SK-N-MC (cell line): ENCODE measurements around the gene PSMF1.

Source experiments
- EZH2 ChIP-seq: fragments of 200-600 bp; sonication (generic); IDR thresholded peaks from one replicate; pipeline ENCODE4 v1.6.1; 2017; ENCODE audit warnings: antibody characterized with exemption
- FOXP2 ChIP-seq: optimal IDR thresholded peaks from 2 replicates; pipeline ENCODE3; 2011; ENCODE audit warnings: mild to moderate bottlenecking, moderate library complexity; ENCODE audit not compliant: insufficient read depth; ENCODE audit errors: extremely low read length, control extremely low read depth
- POLR2AphosphoS5 ChIP-seq: IDR thresholded peaks from 2 replicates; pipeline ENCODE4 v1.6.1; 2012; ENCODE audit warnings: mild to moderate bottlenecking, low read depth, low read length, borderline replicate concordance

DNA sequence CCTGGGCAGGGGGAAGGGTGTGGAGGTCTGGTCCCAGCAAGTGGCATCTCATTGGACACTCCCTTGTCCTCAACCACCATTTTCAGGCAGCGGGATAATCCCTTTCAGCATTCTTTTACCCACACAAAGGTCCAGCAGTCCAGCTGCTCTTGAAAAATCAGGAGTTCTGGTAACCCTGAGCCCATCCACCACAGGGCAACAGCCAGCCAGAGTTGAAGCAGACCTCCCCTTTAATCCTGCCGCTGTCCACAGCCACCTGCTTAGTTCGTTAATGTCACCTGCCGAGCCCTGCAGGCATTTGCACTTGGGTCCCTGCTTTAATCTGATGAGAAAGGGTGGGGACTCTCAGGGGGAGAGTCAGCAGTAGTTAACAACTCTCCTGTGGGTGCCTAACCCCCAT lies 55.3 kb downstream of the PSMF1 start:
- no peak for TF ChIP-seq POLR2AphosphoS5
- TF ChIP-seq EZH2 = no peak
- no peak for TF ChIP-seq FOXP2
